Tibial artery (tissue), 4 donors: ENCODE data around the gene RBM20.
"Not testable (repeated sequence)": the region's sequence is repeated elsewhere in the genome, so short reads cannot be mapped to it uniquely, and the experiment has no call there.

ENCODE experiments used
- DNase-seq, 2 donors: peaks; one replicate each; pipeline ENCODE4 v3.0.0-alpha.2; 2019
- H3K27ac ChIP-seq, 2 donors: fragments of 200-600 bp; sonication (generic) in 1 of 2; 1 replicate in 1 of 2; 2 replicates in 1 of 2; pipeline ENCODE4 v1.5.1; 2018 to 2019; ENCODE audit warnings: mild to moderate bottlenecking in 1 of 2
- H3K27me3 ChIP-seq, 2 donors: fragments of 200-600 bp; sonication (generic) in 1 of 2; one replicate each; pipeline versions ENCODE4 v1.5.1 to v1.6.0; 2016 to 2019
- H3K36me3 ChIP-seq, 3 donors: fragments of 200-600 bp; sonication (generic) in 2 of 3; one replicate each; pipeline ENCODE4 v1.5.1; 2016 to 2019; ENCODE audit warnings: mild to moderate bottlenecking in 2 of 3
- H3K4me1 ChIP-seq, 4 donors: fragments of 200-600 bp; sonication (generic) in 2 of 4; 1 replicate in 3 of 4; 2 replicates in 1 of 4; pipeline ENCODE4 v1.5.1; 2016 to 2019
- H3K4me3 ChIP-seq, 2 donors: fragments of 200-600 bp; sonication (generic) in 1 of 2; 1 replicate in 1 of 2; 2 replicates in 1 of 2; pipeline ENCODE4 v1.5.1; 2018 to 2019; ENCODE audit warnings: mild to moderate bottlenecking in 2 of 2
- H3K9me3 ChIP-seq, 3 donors: fragments of 200-600 bp; sonication (generic) in 1 of 3; one replicate each; pipeline ENCODE4 v1.5.1; 2016 to 2019
- CTCF ChIP-seq, 2 experiments: fragments of 200-600 bp in 1 of 2; fragments of 450-650 bp in 1 of 2; IDR thresholded peaks; one replicate each; pipeline ENCODE4 v1.5.1; 2017 to 2019; ENCODE audit warnings: antibody characterized with exemption in 2 of 2, mild to moderate bottlenecking in 1 of 2, moderate library complexity in 1 of 2
- intact Hi-C: fragments of 100-400 bp; cut with DNase I; formaldehyde crosslinking; loops from one replicate; pipeline ENCODE4 v1.15.0; 2023; ENCODE audit warnings: low total_unique reads

RBM20 gene

GRCh38 chr10:110721406-110722038, 77.4 kb downstream of the RBM20 start:
- TF ChIP-seq CTCF (IDR thresholded peaks at IDR 0.05) = no peak
- H3K4me3 ChIP-seq = no peak overlapping the region
- intact Hi-C loops = no loop called here
- H3K36me3 ChIP-seq = no peaks in the 10 kb centered on the region
- H3K4me1 ChIP-seq = peaks cover 0 to 4% (median 0%) of the 10 kb centered on the region in 4 donors
- no peaks in the 10 kb centered on the region for H3K27me3 ChIP-seq
- no peak for DNase-seq
- no peaks in the 10 kb centered on the region for H3K9me3 ChIP-seq
- no peak overlapping the region for H3K27ac ChIP-seq

GRCh38 chr10:110723224-110723891, 79.2 kb downstream of the RBM20 start:
- no peak overlapping the region for H3K27ac ChIP-seq
- H3K4me1 ChIP-seq = peaks cover 0 to 4% (median 0%) of the 10 kb centered on the region in 4 donors
- intact Hi-C loops = no loop called here
- TF ChIP-seq CTCF (IDR thresholded peaks at IDR 0.05) = no peak
- no peaks in the 10 kb centered on the region for H3K27me3 ChIP-seq
- H3K4me3 ChIP-seq = no peak overlapping the region
- no peaks in the 10 kb centered on the region for H3K9me3 ChIP-seq
- no peak for DNase-seq
- H3K36me3 ChIP-seq = no peaks in the 10 kb centered on the region

- Histone ChIP-seq H3K27me3 (no peaks in the 10 kb centered on the region), H3K27ac (no peak overlapping the region), H3K36me3 (no peaks in the 10 kb centered on the region), H3K4me1 (peaks cover 0 to 4% (median 0%) of the 10 kb centered on the region in 4 donors), H3K9me3 (no peaks in the 10 kb centered on the region), H3K4me3 (no peak overlapping the region)
- TF ChIP-seq CTCF (IDR thresholded peaks at IDR 0.05) = no peak
- intact Hi-C loops = no loop called here
- DNase-seq = no peak
Measured at GRCh38 chr10:110724116-110724921, 80.2 kb downstream of the RBM20 start.

- Histone ChIP-seq H3K36me3 (no peaks in the 10 kb centered on the region), H3K27ac (no peak overlapping the region), H3K4me3 (no peak overlapping the region), H3K27me3 (no peaks in the 10 kb centered on the region), H3K4me1 (peaks cover 0 to 4% (median 0%) of the 10 kb centered on the region in 4 donors), H3K9me3 (no peaks in the 10 kb centered on the region)
- no peak for TF ChIP-seq CTCF (IDR thresholded peaks at IDR 0.05)
- DNase-seq = no peak
- intact Hi-C loops = no loop called here
Measured at GRCh38 chr10:110724937-110725336, 80.8 kb downstream of the RBM20 start.

- Histone ChIP-seq H3K4me3 (no peak overlapping the region), H3K4me1 (peaks cover 0 to 4% (median 0%) of the 10 kb centered on the region in 4 donors), H3K27ac (no peak overlapping the region), H3K9me3 (no peaks in the 10 kb centered on the region), H3K36me3 (no peaks in the 10 kb centered on the region), H3K27me3 (no peaks in the 10 kb centered on the region)
- intact Hi-C loops = no loop called here
- DNase-seq = no peak
- no peak for TF ChIP-seq CTCF (IDR thresholded peaks at IDR 0.05)
Measured at GRCh38 chr10:110725801-110726630, 81.9 kb downstream of the RBM20 start.

GRCh38 chr10:110727785-110728184, 83.6 kb downstream of the RBM20 start:
- H3K4me1 ChIP-seq, H3K27ac ChIP-seq, H3K36me3 ChIP-seq, intact Hi-C loops, H3K27me3 ChIP-seq, H3K9me3 ChIP-seq, DNase-seq, H3K4me3 ChIP-seq: not testable (repeated sequence)
